K562 (cell line): ENCODE results near the gene CD300A. TPM values are rescaled to one million over a fixed set of nuclear protein-coding genes. Genes with fewer than 3 reads are reported as not detected.
A peak's percentile ranks its signal among the peaks of the same experiment; 100 is the strongest.

ENCODE experiments used
- ATAC-seq: fragments of 200-7000 bp; cut with Tn5 transposase; 3 replicates; pipeline ENCODE4 v1.9.1; 2020; ENCODE audit warnings: moderate library complexity
- BruUV-seq: library from RNA; stranded (reverse); fragments of 400-500 nt; replicated peaks from 2 replicates; lab custom pipeline; 2021; lab: Mats Ljungman, UMichigan
- CTCF ChIA-PET: fragments of 300-600 bp; formaldehyde crosslinking; extraction: SDS; loops from one replicate; lab custom pipeline; 2021; ENCODE audit warnings: low intra/inter-chr PET ratio; lab: Yijun Ruan, JAX
- POLR2A ChIA-PET: fragments of 300-600, 350-650 bp; sonication (Branson Sonifier 250); formaldehyde crosslinking; extraction: SDS; loops from one replicate; lab custom pipeline; 2021; ENCODE audit warnings: antibody characterized with exemption, inconsistent platforms; lab: Yijun Ruan, JAX
- DNase-seq, 4 experiments: peaks; one replicate each; pipeline versions ENCODE4 v3.0.0 to v3.0.0-alpha.2; 2011 to 2018; ENCODE audit warnings: low spot score in 3 of 4, mixed read lengths in 3 of 4; ENCODE audit errors: extremely low read depth in 1 of 4
- FAIRE-seq: peaks from 2 replicates; lab custom pipeline; 2011; peaks lifted over from hg19 to GRCh38; lab: Jason Lieb, UNC
- H2AFZ ChIP-seq: 2 replicates; pipeline ENCODE4 v1.6.0; 2011; ENCODE audit warnings: low read depth, low read length, control low read depth, inconsistent platforms
- H3K27ac ChIP-seq: fragments of 200-600 bp; 3 replicates; pipeline ENCODE4 v1.8.0; 2011; ENCODE audit warnings: low read depth, mild to moderate bottlenecking, control low read depth, inconsistent platforms, low read length, moderate library complexity, mixed read lengths; ENCODE audit errors: extremely low read depth
- H3K27me3 ChIP-seq, 2 experiments: fragments of 300-600 bp in 1 of 2; 2 replicates in 1 of 2; 3 replicates in 1 of 2; pipeline versions ENCODE4 v1.6.0 to v1.8.0; 2011; ENCODE audit warnings: inconsistent platforms in 2 of 2, low read length in 2 of 2, mild to moderate bottlenecking in 1 of 2, mixed read lengths in 1 of 2, moderate library complexity in 1 of 2; ENCODE audit not compliant: control insufficient read depth in 2 of 2, insufficient read depth in 2 of 2
- H3K36me3 ChIP-seq: fragments of 300-600 bp; 3 replicates; pipeline ENCODE4 v1.8.0; 2011; ENCODE audit warnings: mild to moderate bottlenecking, low read length, inconsistent platforms; ENCODE audit not compliant: control insufficient read depth, insufficient read depth
- H3K4me1 ChIP-seq, 2 experiments: fragments of 200-600 bp in 1 of 2; replicated peaks in 1 of 2; 2 replicates in 1 of 2; 3 replicates in 1 of 2; pipeline versions ENCODE4 v1.5.1 to v1.8.0; 2011; ENCODE audit warnings: inconsistent platforms in 2 of 2, low read length in 2 of 2, mild to moderate bottlenecking in 1 of 2, mixed read lengths in 1 of 2, moderate library complexity in 1 of 2; ENCODE audit not compliant: control insufficient read depth in 2 of 2, insufficient read depth in 2 of 2
- H3K4me2 ChIP-seq: 2 replicates; pipeline ENCODE4 v1.6.1; 2011; ENCODE audit warnings: low read length, control low read depth, inconsistent platforms, mixed read lengths; ENCODE audit not compliant: insufficient read depth
- H3K4me3 ChIP-seq: fragments of 200-600 bp; sonication (generic), shearing (Covaris generic); 2 replicates; pipeline ENCODE4 v1.5.1; 2016; ENCODE audit warnings: control low read depth, inconsistent platforms
- H3K79me2 ChIP-seq: fragments of 200-600 bp; 3 replicates; pipeline ENCODE4 v1.8.0; 2011; ENCODE audit warnings: low read length, inconsistent platforms; ENCODE audit not compliant: control insufficient read depth, insufficient read depth
- H3K9ac ChIP-seq, 2 experiments: 2 replicates each; pipeline versions ENCODE4 v1.6.0 to v1.6.1; 2011; ENCODE audit warnings: low read depth in 2 of 2, low read length in 2 of 2, control low read depth in 1 of 2, inconsistent platforms in 1 of 2, mild to moderate bottlenecking in 1 of 2, mixed read lengths in 1 of 2; ENCODE audit not compliant: insufficient read depth in 1 of 2
- H3K9me1 ChIP-seq: one replicate; pipeline ENCODE4 v1.6.0; 2011; ENCODE audit warnings: inconsistent platforms, mild to moderate bottlenecking, low read length, moderate library complexity; ENCODE audit not compliant: control insufficient read depth, insufficient read depth
- H3K9me3 ChIP-seq: replicated peaks from 2 replicates; pipeline ENCODE4 v1.5.1; 2011; ENCODE audit warnings: low read depth, low read length, inconsistent platforms; ENCODE audit not compliant: control insufficient read depth, insufficient read depth
- H4K20me1 ChIP-seq: replicated peaks from 2 replicates; pipeline ENCODE4 v1.6.1; 2011; ENCODE audit warnings: low read length, inconsistent platforms, mixed read lengths; ENCODE audit not compliant: control insufficient read depth, insufficient read depth
- HIVEP1 ChIP-seq: fragments of 250-450 bp; sonication (Bioruptor Pico); IDR thresholded peaks from 2 replicates; pipeline ENCODE4 v1.4.0; 2020; ENCODE audit warnings: mild to moderate bottlenecking
- RBM25 ChIP-seq: fragments of 200-400 bp; formaldehyde crosslinking; IDR thresholded peaks from 2 replicates; pipeline ENCODE4 v1.6.1; 2018; ENCODE audit warnings: low read length, low read depth, moderate library complexity; ENCODE audit not compliant: severe bottlenecking
- RFX1 ChIP-seq: fragments of 450-650 bp; IDR thresholded peaks from 2 replicates; pipeline ENCODE4 v1.6.1; 2016; ENCODE audit warnings: mild to moderate bottlenecking, moderate library complexity
- SMAD4 ChIP-seq: fragments of 250-450 bp; sonication (Bioruptor Pico); conservative IDR thresholded peaks from 2 replicates; pipeline ENCODE4 v1.8.0; 2021; ENCODE audit warnings: inconsistent platforms, mild to moderate bottlenecking, moderate library complexity
- WGBS: fragments of 100-300 bp; shearing (Covaris generic); methylation state at CpG from one replicate; pipeline ENCODE4 v1.1.6; 2016; ENCODE audit warnings: low coverage, mixed read lengths; ENCODE audit not compliant: insufficient coverage; ENCODE audit errors: missing lambda C conversion rate; 5-methylcytosine and 5-hydroxymethylcytosine counted together
- in situ Hi-C: fragments of 300-500 bp; cut with MboI; formaldehyde crosslinking; loops from 4 replicates; pipeline ENCODE4 v1.15.0; 2018; ENCODE audit warnings: inconsistent platforms, mixed read lengths
- intact Hi-C: fragments of 100-400 bp; cut with micrococcal nuclease; formaldehyde crosslinking; loops from 2 replicates; pipeline ENCODE4 v1.14.2; 2022
- polyA plus RNA-seq, 8 experiments: library from polyadenylated mRNA; depleted of rRNA in 4 of 8; stranded (reverse) in 5 of 8; unstranded in 3 of 8; fragments of >200 nt; fragmentation: Nextera tagmentation in 2 of 8; fragmentation: Illumina TruSeq in 1 of 8; extraction: Ambion mirVana in 2 of 8; extraction: Trizol in 1 of 8; gene quantifications; 2 replicates each; pipeline versions ENCODE4 v1.2.1 to v1.2.3, GENCODE V29; 2011 to 2014; ENCODE audit warnings: inconsistent platforms in 1 of 8, missing spikeins in 1 of 8
- total RNA-seq, 7 experiments: library from RNA; depleted of rRNA in 6 of 7; stranded (reverse); fragments of >200 nt in 6 of 7; fragmentation: Illumina TruSeq in 2 of 7; extraction: Trizol in 2 of 7; gene quantifications; 2 replicates each; pipeline versions ENCODE4 v1.2.1 to v1.2.3, GENCODE V29; 2011 to 2021; ENCODE audit warnings: low replicate concordance in 1 of 7
- TF ChIP-seq, protein P1 (sequence below): fragments of 200-800 bp; sonication (Bioruptor generic); IDR thresholded peaks from 2 replicates; pipeline ENCODE4 v1.6.1; 2017; ENCODE audit warnings: missing genetic modification characterization, missing compliant biosample characterization
- TF ChIP-seq, protein P2 (sequence below): fragments of 150-350 bp; conservative IDR thresholded peaks from 2 replicates; pipeline ENCODE4 v1.6.1; 2014; ENCODE audit warnings: low read length
- TF ChIP-seq, protein P3 (sequence below), 2 experiments: fragments of 450-650 bp; IDR thresholded peaks; 2 replicates each; pipeline ENCODE4 v1.6.1; 2016; ENCODE audit warnings: mild to moderate bottlenecking in 2 of 2, borderline replicate concordance in 1 of 2, low read depth in 1 of 2, moderate library complexity in 1 of 2

Gene CD300A
- total and polyA plus RNA-seq, 9 of the 15 experiments (the other 6 are each of a cell fraction or from before 2014, with no cell fraction given) = 0.21 to 1.7 (median 0.41) TPM; not detected in 1

DNA sequence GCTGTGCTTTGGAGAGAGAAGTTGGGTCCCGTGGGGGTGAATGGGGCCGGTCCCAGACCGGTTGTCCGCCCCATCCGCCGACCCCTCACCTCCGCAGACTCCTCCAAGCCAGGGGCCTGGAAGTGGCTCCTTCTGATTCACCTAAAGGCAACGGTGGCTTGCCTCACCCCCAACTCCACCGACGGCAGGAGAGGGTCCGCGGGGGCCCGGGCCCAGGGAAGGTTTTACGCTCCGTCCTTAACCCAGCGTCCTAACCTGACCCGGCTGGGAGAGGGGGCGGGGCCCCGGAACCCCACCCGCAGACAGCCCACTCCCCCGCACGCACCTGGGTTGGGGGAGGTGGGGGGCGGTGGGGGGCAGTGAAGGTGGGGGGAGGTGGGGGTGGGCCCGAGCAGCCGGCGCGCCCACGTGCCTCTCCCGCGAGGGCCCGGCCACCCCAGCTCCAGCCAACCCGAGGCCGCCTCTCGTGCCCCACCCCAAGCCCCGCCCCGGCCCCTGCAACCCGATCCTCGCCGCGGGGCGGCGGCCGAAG lies 12.7 kb upstream of the CD300A start:
- no peaks in the 10 kb centered on the region for H3K79me2 ChIP-seq
- no peaks in the 10 kb centered on the region for H3K9me1 ChIP-seq
- H3K4me1 ChIP-seq = peaks cover 15 to 22% of the 10 kb centered on the region in 2 experiments; a peak in 4 of 5 replicates
- CTCF ChIA-PET = interaction anchor here (1.4 to 1.5 kb wide), 2 partner anchors 16 to 74 kb away, joined by 3 to 4 read pairs; no protein-coding TSS in a partner anchor
- 0 out of 2 replicates have a peak overlapping the region, but pooled peaks have one; percentile 22 for H3K4me3 ChIP-seq
- POLR2A ChIA-PET = no interaction called here
- H3K9ac ChIP-seq = peak overlapping the region in 1 of 2 experiments; percentile 86; a peak in 2 of 4 replicates
- peak; percentile 67 for ATAC-seq
- no peak overlapping the region for H3K27ac ChIP-seq
- H3K27me3 ChIP-seq = peaks cover 0 to 34% of the 10 kb centered on the region in 2 experiments; a peak in 2 of 5 replicates
- peak overlapping the region; percentile 79 for H2AFZ ChIP-seq
- FAIRE-seq = no peak
- in situ Hi-C loops (no loop called here), intact Hi-C loops (no loop called here)
- H4K20me1 ChIP-seq = no peaks in the 10 kb centered on the region
- DNase-seq = peak in 3 of 4 experiments; percentile 97 to 99 (median 99)
- no TSS peak for BruUV-seq
- H3K4me2 ChIP-seq = peak overlapping the region; percentile 64; the same call in 1 of the 2 replicates
- no peaks in the 10 kb centered on the region for H3K9me3 ChIP-seq
- no peaks in the 10 kb centered on the region for H3K36me3 ChIP-seq
- WGBS = 1% methylated on average over 10 of the region's 43 CpGs
- TF ChIP-seq, protein P1, sequence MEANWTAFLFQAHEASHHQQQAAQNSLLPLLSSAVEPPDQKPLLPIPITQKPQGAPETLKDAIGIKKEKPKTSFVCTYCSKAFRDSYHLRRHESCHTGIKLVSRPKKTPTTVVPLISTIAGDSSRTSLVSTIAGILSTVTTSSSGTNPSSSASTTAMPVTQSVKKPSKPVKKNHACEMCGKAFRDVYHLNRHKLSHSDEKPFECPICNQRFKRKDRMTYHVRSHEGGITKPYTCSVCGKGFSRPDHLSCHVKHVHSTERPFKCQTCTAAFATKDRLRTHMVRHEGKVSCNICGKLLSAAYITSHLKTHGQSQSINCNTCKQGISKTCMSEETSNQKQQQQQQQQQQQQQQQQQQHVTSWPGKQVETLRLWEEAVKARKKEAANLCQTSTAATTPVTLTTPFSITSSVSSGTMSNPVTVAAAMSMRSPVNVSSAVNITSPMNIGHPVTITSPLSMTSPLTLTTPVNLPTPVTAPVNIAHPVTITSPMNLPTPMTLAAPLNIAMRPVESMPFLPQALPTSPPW = peak; percentile 88
- TF ChIP-seq, protein P2, sequence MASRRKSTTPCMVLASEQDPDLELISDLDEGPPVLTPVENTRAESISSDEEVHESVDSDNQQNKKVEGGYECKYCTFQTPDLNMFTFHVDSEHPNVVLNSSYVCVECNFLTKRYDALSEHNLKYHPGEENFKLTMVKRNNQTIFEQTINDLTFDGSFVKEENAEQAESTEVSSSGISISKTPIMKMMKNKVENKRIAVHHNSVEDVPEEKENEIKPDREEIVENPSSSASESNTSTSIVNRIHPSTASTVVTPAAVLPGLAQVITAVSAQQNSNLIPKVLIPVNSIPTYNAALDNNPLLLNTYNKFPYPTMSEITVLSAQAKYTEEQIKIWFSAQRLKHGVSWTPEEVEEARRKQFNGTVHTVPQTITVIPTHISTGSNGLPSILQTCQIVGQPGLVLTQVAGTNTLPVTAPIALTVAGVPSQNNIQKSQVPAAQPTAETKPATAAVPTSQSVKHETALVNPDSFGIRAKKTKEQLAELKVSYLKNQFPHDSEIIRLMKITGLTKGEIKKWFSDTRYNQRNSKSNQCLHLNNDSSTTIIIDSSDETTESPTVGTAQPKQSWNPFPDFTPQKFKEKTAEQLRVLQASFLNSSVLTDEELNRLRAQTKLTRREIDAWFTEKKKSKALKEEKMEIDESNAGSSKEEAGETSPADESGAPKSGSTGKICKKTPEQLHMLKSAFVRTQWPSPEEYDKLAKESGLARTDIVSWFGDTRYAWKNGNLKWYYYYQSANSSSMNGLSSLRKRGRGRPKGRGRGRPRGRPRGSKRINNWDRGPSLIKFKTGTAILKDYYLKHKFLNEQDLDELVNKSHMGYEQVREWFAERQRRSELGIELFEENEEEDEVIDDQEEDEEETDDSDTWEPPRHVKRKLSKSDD = no peak
- TF ChIP-seq RBM25 (no peak), RFX1 (no peak), SMAD4 (CRISPR knock-in tag) (no peak), HIVEP1 (CRISPR knock-in tag) (no peak)
- TF ChIP-seq, protein P3, sequence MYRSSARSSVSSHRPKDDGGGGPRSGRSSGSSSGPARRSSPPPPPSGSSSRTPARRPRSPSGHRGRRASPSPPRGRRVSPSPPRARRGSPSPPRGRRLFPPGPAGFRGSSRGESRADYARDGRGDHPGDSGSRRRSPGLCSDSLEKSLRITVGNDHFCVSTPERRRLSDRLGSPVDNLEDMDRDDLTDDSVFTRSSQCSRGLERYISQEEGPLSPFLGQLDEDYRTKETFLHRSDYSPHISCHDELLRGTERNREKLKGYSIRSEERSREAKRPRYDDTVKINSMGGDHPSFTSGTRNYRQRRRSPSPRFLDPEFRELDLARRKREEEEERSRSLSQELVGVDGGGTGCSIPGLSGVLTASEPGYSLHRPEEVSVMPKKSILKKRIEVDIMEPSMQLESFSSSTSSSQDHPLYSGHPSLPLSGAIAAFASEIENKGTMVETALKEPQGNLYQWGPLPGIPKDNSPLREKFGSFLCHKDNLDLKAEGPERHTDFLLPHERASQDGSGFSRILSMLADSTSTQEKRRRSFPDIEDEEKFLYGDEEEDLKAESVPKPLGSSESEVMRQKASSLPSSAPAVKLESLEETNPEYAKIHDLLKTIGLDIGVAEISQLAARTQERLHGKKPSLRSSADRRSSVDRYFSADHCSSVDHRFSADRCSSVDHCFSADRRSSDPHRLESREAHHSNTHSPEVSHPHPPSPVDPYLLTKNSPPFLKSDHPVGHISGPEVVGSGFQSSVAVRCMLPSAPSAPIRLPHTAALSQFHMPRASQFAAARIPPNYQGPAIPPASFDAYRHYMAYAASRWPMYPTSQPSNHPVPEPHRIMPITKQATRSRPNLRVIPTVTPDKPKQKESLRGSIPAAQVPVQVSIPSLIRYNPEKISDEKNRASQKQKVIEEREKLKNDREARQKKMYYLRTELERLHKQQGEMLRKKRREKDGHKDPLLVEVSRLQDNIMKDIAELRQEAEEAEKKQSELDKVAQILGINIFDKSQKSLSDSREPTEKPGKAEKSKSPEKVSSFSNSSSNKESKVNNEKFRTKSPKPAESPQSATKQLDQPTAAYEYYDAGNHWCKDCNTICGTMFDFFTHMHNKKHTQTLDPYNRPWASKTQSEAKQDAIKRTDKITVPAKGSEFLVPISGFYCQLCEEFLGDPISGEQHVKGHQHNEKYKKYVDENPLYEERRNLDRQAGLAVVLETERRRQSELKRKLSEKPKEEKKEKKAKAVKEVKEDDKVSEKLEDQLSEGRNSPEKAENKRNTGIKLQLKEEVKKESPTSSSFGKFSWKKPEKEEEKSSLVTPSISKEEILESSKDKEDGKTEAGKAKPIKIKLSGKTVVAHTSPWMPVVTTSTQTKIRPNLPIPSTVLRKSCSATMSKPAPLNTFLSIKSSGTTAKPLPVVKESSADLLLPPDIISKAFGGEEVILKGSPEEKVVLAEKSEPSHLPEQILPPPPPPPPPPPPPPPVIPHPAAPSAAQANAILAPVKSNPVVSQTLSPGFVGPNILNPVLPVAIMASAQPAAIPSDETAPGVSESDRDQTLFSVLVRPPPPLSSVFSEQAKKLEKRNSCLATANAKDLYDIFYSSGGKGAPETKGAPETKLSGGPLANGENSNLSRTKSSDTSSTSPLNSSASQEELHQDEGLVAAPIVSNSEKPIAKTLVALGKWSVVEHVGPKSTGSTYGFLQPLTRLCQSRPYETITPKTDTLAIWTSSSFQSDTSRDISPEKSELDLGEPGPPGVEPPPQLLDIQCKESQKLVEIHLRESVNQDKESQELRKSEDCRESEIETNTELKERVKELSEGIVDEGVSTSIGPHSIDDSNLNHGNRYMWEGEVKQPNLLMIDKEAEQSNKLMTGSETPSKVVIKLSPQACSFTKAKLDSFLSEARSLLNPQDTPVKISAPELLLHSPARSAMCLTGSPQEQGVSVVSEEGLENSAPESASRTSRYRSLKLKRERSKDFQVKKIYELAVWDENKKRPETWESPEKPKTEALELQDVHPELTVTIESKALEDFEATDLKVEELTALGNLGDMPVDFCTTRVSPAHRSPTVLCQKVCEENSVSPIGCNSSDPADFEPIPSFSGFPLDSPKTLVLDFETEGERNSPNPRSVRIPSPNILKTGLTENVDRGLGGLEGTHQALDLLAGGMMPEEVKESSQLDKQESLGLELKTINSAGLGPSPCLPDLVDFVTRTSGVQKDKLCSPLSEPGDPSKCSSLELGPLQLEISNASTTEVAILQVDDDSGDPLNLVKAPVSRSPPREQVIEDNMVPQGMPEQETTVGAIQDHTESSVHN (IDR thresholded peaks at IDR 0.05; ENCODE audit: borderline replicate concordance in 1 of 2, low read depth in 1 of 2) = no peak
